Activated naive CD8-positive, alpha-beta T cell treated with anti-CD3 and anti-CD28 coated beads, Interleukin-2, amount 50 U/mL, for 24 hours (primary cell): ENCODE data around the gene TMOD1.
"Not testable (repeated sequence)": the region's sequence is repeated elsewhere in the genome, so short reads cannot be mapped to it uniquely, and the experiment has no call there.

ENCODE experiments used
- ATAC-seq: fragments of 150-1000 bp; cut with Tn5 transposase; one replicate; pipeline ENCODE4 v1.10.0; 2021
- DNase-seq: peaks from one replicate; pipeline ENCODE4 v3.0.0; 2021
- H3K27ac Mint-ChIP-seq: one replicate; pipeline ENCODE4 v1.8.0; 2021; ENCODE audit warnings: mild to moderate bottlenecking, mixed read lengths
- H3K27me3 Mint-ChIP-seq: one replicate; pipeline ENCODE4 v1.8.0; 2021; ENCODE audit warnings: mixed read lengths
- H3K36me3 Mint-ChIP-seq: one replicate; pipeline ENCODE4 v1.8.0; 2021; ENCODE audit warnings: low read depth, mixed read lengths
- H3K4me1 Mint-ChIP-seq: one replicate; pipeline ENCODE4 v1.8.0; 2021; ENCODE audit warnings: mixed read lengths
- H3K4me3 Mint-ChIP-seq: one replicate; pipeline ENCODE4 v1.8.0; 2021; ENCODE audit warnings: mild to moderate bottlenecking, moderate library complexity, mixed read lengths
- H3K9me3 Mint-ChIP-seq: one replicate; pipeline ENCODE4 v1.8.0; 2021; ENCODE audit warnings: mixed read lengths

Gene TMOD1

DNA sequence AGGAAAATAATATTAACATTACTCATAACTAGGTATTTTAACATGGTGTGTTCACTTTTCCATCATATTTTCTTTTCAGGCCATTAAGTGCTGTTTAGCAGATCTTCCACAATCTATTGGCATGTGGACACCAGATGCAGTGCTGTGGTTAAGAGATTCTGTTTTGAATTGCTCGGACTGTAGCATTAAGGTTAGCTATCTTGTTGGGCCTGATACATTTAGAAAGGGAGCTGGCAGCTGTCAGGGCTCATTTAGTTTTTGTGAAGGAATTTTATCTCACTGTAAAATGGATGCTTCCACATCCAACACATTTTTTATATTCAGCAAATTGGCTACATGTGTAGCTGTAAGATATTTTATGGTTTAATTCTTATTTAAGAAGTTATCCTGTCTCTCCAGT lies 20.7 kb upstream of the TMOD1 start:
- ATAC-seq: no peak

DNA sequence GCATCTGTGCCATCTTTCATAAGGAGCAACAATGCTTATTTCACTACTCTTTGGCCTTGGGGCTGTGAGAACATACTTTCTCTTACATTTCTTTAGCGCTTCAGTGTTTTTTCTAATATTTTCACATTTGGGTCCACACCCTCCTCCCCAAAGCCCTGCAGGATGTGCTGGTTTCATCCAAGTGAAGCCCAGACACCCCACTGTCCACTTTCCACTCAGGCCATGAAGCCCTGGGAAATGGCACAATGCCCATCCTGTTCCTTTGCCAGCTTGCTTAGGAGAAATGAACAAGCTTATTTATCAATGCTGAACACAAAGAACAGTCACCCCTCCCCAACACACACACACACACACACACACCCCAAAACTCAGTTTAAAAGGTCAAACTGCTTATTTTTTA lies 17.3 kb upstream of the TMOD1 start:
- DNase-seq (no peak), ATAC-seq (no peak)
- Mint-ChIP-seq H3K9me3 (peaks cover 10% of the 10 kb centered on the region), H3K27ac (no peak overlapping the region), H3K36me3 (peaks cover 54% of the 10 kb centered on the region), H3K27me3 (no peaks in the 10 kb centered on the region), H3K4me1 (no peaks in the 10 kb centered on the region), H3K4me3 (no peak overlapping the region)

More for the DNA sequence above, 20.7 kb upstream of the TMOD1 start:
- Mint-ChIP-seq H3K4me1 (no peaks in the 10 kb centered on the region), H3K36me3 (peaks cover 29% of the 10 kb centered on the region), H3K9me3 (no peaks in the 10 kb centered on the region), H3K27ac (no peak overlapping the region), H3K27me3 (no peaks in the 10 kb centered on the region), H3K4me3 (no peak overlapping the region)
- no peak for DNase-seq

DNA sequence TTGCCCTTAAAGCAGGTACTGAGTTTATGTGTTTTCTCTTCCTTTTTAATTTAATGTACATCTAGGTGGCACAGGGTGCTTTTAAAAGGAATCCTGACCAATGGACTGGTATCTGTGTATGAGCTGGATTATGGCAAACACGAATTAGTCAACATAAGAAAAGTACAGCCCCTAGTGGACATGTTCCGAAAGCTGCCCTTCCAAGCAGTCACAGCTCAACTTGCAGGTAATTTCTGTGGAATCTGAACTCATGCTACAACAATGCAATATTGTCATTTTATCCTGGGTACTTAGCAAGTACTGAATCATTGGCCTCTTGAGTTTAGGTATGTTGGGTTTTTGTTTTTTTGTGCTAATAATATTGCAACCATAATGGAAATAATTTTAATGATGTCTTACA lies 14.4 kb upstream of the TMOD1 start:
- DNase-seq (no peak), ATAC-seq (no peak)
- Mint-ChIP-seq H3K27me3 (no peaks in the 10 kb centered on the region), H3K9me3 (peaks cover 13% of the 10 kb centered on the region), H3K4me1 (no peaks in the 10 kb centered on the region), H3K4me3 (no peak overlapping the region), H3K36me3 (peaks cover 57% of the 10 kb centered on the region), H3K27ac (no peak overlapping the region)

DNA sequence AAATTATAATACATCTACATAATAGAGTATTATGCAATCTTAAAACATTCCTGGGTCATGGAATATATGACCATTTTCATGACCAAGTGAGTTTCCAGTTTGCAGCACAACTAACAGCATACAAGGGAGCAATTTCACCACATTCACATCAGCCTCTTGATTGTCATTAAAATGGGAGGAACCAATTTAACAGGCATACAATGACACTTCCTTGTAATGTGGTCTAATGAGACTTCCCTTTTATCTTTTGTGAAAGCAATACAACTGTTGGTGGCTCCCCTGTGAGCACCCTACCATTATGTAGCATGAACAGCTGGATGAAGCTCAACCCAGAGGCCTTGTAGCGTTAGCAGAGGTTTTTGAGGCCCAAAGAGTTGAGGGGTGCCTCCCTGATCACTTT lies 13.6 kb upstream of the TMOD1 start:
- Mint-ChIP-seq H3K27me3 (no peaks in the 10 kb centered on the region), H3K36me3 (peaks cover 53% of the 10 kb centered on the region), H3K4me3 (no peak overlapping the region), H3K27ac (no peak overlapping the region), H3K9me3 (peaks cover 13% of the 10 kb centered on the region), H3K4me1 (no peaks in the 10 kb centered on the region)
- ATAC-seq (no peak), DNase-seq (no peak)

DNA sequence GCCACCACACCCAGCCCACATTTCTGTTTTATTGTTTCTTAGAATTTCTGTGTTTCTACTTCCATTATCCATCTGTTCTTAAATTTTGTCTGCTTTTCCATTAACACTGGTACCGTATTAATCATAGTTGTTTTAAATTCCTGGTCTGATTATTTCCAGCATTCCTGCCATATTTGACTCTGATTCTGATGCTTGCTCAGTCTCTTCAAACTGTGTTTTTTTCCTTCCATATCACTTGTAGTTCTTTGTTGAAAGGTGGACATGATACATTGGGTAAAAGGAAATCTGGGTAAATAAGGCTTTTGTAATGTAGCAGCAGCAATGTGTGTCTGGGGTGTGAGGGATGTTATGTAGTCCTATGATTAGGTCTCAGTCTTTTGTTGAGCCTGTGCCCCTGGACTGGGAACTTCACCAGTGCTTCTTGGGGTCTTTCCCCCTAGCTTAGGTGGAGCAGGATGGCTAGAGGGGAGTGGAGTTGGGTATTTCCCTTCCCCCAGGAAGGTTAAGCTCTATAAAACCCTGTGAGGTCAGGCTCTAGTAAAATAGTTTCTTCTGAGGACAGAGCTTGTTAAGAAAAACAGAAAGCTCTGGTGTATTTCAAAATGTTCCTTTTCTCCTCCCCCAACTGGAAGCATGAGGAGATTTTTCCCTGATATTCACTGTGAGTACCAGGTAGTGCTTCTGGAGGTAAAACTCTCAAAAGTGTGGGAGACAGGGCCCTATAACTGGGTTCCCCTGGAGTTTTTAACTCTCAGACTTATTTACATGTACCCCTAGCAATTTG lies 10.1 kb upstream of the TMOD1 start:
- no peak for DNase-seq
- peaks cover 50% of the 10 kb centered on the region for H3K36me3 Mint-ChIP-seq
- H3K4me3 Mint-ChIP-seq: no peak overlapping the region
- no peak for ATAC-seq
- H3K27ac Mint-ChIP-seq: no peak overlapping the region
- H3K4me1 Mint-ChIP-seq: no peaks in the 10 kb centered on the region
- peaks cover 13% of the 10 kb centered on the region for H3K9me3 Mint-ChIP-seq
- no peaks in the 10 kb centered on the region for H3K27me3 Mint-ChIP-seq

DNA sequence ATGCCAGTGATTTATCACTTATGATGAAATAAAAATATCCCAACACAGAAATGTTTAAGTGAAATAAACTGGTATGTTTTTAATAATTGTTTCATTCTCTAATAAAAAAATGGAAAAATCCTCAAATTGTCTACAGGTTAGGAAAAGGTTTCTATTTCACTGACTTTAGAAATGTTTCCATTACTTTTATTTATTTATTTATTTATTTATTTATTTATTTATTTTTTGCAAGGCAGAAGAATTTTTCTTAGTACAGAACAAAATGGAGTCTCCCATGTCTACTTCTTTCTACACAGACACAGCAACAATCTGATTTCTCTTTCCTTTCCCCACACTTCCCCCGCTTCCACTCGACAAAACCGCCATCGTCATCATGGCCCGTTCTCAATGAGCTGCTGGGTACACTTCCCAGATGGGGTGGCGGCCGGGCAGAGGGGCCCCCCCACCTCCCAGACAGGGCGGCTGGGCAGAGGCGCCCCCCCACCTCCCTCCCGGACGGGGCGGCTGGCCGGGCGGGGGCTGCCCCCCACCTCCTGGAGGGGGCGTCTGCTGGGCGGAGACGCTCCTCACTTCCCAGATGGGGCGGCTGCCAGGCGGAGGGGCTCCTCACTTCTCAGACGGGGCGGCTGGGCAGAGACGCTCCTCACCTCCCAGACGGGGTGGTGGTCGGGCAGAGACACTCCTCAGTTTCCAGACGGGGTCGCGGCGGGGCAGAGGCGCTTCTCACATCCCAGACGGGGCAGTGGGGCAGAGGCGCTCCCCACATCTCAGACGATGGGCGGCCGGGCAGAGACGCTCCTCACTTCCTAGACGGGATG lies 3.7 kb upstream of the TMOD1 start:
- H3K4me1 Mint-ChIP-seq: peaks cover 12% of the 10 kb centered on the region
- H3K27ac Mint-ChIP-seq, H3K4me3 Mint-ChIP-seq, DNase-seq, ATAC-seq, H3K9me3 Mint-ChIP-seq: not testable (repeated sequence)
- H3K27me3 Mint-ChIP-seq: peaks cover 26% of the 10 kb centered on the region
- peaks cover 15% of the 10 kb centered on the region for H3K36me3 Mint-ChIP-seq

DNA sequence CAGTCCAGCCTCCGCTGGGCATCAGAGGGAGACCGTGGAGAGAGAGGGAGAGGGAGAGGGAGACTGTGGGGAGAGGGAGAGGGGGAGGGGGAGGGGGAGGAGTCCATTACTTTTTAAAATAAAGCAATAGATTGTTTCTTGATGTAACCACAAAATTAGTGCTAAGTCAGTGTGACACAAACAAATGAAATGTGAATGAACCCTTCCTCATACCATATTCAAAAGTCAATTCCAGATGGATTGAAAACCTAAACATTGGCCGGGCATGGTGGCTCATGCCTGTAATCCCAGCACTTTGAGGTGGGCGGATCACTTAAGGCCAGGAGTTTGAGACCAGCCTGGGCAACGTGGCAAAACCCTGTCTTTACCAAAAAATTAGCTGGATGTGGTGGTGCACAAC lies 2.6 kb upstream of the TMOD1 start:
- not testable (repeated sequence) for H3K9me3 Mint-ChIP-seq, DNase-seq, H3K4me3 Mint-ChIP-seq, ATAC-seq, H3K27ac Mint-ChIP-seq
- Mint-ChIP-seq H3K4me1 (peaks cover 18% of the 10 kb centered on the region), H3K36me3 (peaks cover 15% of the 10 kb centered on the region), H3K27me3 (peaks cover 37% of the 10 kb centered on the region)

DNA sequence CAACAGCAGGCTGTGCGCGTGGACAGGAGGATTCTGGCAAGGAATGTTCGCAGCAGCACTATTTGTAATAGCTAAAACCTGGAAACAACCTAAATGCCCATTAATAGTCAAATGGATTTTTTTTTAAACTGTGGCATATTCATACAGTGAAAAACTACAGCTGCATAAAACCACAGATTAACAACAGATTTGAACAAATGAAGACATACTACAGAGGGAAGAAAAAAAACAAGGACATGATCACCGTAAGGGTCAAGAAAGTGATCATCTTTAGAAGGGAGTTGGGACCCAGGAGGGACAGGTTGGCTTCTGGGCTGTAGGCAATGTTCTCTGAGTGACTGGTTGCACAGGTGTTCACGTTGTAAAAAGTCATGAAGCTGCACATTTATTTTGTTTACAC lies 1.2 kb upstream of the TMOD1 start:
- peaks cover 48% of the 10 kb centered on the region for H3K27me3 Mint-ChIP-seq
- peaks cover 18% of the 10 kb centered on the region for H3K4me1 Mint-ChIP-seq
- H3K36me3 Mint-ChIP-seq: peaks cover 15% of the 10 kb centered on the region
- H3K4me3 Mint-ChIP-seq: peak overlapping the region; percentile 72
- DNase-seq (no peak), ATAC-seq (no peak)
- H3K9me3 Mint-ChIP-seq: no peaks in the 10 kb centered on the region
- no peak overlapping the region for H3K27ac Mint-ChIP-seq

DNA sequence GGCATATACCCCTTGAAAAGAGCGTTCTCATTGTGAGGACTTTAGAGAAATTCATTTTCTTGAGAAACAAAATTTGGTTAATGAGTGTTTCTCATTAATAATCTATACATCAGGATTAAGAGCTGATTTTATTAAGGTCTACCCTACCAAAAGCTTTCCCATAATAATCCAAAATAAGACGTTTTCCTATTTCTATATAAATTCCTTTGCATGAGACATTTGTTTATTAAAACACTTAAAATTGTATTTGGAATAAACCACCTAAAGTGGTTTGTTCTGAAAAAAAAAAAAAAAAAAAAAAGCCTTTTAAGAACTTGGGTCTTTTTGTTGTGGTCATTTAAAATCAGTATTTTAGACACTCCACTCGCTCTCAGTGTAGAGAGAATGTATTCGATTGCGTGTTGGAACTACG lies 695 bp upstream of the TMOD1 start:
- H3K4me1 Mint-ChIP-seq: peaks cover 18% of the 10 kb centered on the region
- H3K27ac Mint-ChIP-seq: peak overlapping the region; percentile 20
- peaks cover 12% of the 10 kb centered on the region for H3K36me3 Mint-ChIP-seq
- peaks cover 48% of the 10 kb centered on the region for H3K27me3 Mint-ChIP-seq
- H3K9me3 Mint-ChIP-seq: no peaks in the 10 kb centered on the region
- DNase-seq (no peak), ATAC-seq (no peak)
- H3K4me3 Mint-ChIP-seq: peak overlapping the region; percentile 72

DNA sequence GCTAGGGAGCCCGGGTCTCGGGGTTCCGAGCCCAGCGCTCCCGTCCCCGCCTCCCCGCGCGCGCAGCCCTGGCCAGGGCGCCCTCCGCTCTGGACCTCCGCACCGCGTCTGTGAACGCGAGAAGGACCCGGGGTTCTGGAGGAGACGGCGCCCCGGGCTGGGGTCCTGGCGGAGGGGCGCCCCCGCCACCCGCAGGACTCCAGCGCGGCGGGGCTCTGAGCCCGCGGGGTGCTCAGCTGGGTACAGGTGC lies 431 bp downstream of the TMOD1 start:
- peaks cover 18% of the 10 kb centered on the region for H3K4me1 Mint-ChIP-seq
- H3K27ac Mint-ChIP-seq: no peak overlapping the region
- peaks cover 48% of the 10 kb centered on the region for H3K27me3 Mint-ChIP-seq
- no peak for DNase-seq
- peaks cover 3% of the 10 kb centered on the region for H3K36me3 Mint-ChIP-seq
- no peak overlapping the region for H3K4me3 Mint-ChIP-seq
- H3K9me3 Mint-ChIP-seq: no peaks in the 10 kb centered on the region
- no peak for ATAC-seq

DNA sequence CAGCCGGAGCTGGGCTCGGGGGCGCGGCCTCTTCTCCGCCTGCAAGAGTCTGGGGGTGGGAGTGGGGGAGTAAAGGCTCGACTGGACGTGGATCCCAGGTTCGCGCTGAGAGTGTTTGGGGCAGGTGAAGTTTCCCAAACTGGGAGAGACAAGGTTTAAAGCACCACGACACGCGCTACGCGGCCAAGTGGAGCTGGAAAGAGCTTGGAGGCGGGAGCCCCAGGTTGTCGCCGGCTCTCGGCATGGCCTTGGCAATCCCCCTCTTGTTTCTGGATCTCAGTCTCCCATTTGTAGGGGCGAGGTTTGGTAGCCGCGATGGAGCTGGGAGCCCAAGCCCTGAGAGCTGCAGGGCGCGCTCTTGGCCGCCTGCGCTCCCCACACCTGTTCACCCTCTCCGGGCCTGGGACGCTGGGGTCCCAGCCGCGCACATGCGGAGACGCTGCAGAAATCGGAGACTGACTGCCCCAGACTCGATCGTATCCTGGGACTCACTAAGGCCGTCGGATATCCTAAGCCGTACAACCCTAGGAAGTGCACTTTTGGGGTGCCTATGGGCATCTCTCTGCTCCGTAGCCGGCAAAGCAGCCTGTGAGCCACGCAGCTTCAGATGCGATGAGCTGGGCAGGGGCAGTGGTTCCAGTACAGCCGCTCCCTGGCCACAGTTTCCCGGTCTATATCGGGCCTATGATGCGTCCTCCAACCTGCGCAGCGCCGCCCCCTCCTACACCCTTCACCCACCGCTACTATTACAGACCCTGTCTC lies 937 bp downstream of the TMOD1 start:
- no peak for DNase-seq
- peak; percentile 9 for ATAC-seq
- H3K27ac Mint-ChIP-seq: no peak overlapping the region
- no peaks in the 10 kb centered on the region for H3K9me3 Mint-ChIP-seq
- H3K4me1 Mint-ChIP-seq: peaks cover 18% of the 10 kb centered on the region
- peak overlapping the region; percentile 68 for H3K4me3 Mint-ChIP-seq
- H3K27me3 Mint-ChIP-seq: peaks cover 48% of the 10 kb centered on the region
- no peaks in the 10 kb centered on the region for H3K36me3 Mint-ChIP-seq

DNA sequence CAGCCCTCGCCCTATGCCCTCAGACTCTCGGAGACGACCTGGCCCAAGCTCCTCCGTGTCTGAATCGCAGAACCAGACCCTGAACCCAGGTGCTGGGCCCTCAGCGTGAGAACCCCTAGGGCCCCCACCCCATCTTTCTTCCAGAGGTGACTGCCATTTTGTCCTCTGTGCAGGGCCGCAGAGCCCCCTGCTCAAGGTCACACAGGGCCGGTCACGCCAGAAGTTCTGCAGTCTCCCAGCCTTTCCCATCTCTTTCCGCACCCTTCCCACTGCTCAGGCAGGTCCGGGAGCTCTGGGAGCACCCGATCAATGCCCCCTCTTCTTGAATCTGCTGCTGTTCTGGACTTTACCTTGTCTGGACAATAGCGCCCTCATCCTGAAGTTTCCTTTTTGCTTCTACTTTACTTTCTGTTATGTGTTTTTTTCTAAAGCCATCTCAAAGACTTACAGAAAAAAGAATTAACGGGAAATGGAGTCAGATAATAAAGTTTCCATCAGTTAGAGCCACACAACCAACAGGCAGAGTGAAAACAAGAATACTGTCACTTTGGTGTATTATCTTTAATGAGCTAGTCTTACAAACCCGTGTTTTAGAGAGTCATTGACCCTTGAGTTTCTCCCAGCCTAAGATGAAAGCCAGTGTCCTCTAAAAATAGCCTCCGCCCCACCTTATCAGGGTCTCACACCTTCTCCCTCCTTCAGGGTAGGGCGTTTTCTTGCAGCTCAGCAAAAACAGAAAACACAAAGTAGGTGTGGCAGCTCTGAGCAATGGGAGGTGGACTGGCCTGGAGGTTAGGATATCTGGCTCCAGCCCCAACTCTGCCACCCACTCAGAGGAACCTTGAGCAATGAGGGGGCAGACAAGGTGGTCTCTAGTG lies 1.8 kb downstream of the TMOD1 start:
- H3K4me1 Mint-ChIP-seq: peaks cover 18% of the 10 kb centered on the region
- DNase-seq (no peak), ATAC-seq (no peak)
- peaks cover 48% of the 10 kb centered on the region for H3K27me3 Mint-ChIP-seq
- H3K36me3 Mint-ChIP-seq: no peaks in the 10 kb centered on the region
- peak overlapping the region; percentile 48 for H3K4me3 Mint-ChIP-seq
- no peaks in the 10 kb centered on the region for H3K9me3 Mint-ChIP-seq
- H3K27ac Mint-ChIP-seq: no peak overlapping the region

DNA sequence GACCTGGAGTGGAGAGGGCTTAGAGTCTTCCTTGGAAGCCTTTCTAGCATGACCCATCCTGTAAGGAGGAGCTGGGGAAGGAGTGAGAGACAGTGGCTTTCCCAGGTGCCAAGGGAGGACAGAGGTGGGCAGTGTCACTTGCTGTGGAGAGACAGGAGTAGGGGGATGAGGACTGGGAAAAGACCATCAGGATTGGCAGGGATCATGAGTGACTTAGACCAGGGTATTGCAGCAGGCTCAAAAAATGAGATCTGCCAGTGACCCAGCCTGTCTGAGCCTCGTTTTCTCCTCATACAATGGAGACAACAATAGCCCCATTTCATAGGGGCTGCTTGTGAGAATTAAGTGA lies 2.4 kb downstream of the TMOD1 start:
- Mint-ChIP-seq H3K4me3 (no peak overlapping the region), H3K27me3 (peaks cover 53% of the 10 kb centered on the region), H3K36me3 (no peaks in the 10 kb centered on the region), H3K4me1 (peaks cover 18% of the 10 kb centered on the region), H3K27ac (no peak overlapping the region), H3K9me3 (no peaks in the 10 kb centered on the region)
- DNase-seq (no peak), ATAC-seq (no peak)
